Astrocyte (in vitro differentiated cells and primary cell): ENCODE data around the gene TAF3.
A peak's percentile ranks its signal among the peaks of the same experiment; 100 is the strongest.

Experiments
- EZH2 ChIP-seq: IDR thresholded peaks from 2 replicates; pipeline ENCODE4 v1.6.1; 2012; ENCODE audit warnings: mild to moderate bottlenecking, low read length, inconsistent platforms; ENCODE audit not compliant: insufficient read depth
- TF ChIP-seq, protein P1 (sequence below): IDR thresholded peaks from 2 replicates; pipeline ENCODE4 v1.5.1; 2011; ENCODE audit warnings: low read depth, mild to moderate bottlenecking, inconsistent platforms, low read length, moderate library complexity; ENCODE audit not compliant: insufficient read depth

DNA sequence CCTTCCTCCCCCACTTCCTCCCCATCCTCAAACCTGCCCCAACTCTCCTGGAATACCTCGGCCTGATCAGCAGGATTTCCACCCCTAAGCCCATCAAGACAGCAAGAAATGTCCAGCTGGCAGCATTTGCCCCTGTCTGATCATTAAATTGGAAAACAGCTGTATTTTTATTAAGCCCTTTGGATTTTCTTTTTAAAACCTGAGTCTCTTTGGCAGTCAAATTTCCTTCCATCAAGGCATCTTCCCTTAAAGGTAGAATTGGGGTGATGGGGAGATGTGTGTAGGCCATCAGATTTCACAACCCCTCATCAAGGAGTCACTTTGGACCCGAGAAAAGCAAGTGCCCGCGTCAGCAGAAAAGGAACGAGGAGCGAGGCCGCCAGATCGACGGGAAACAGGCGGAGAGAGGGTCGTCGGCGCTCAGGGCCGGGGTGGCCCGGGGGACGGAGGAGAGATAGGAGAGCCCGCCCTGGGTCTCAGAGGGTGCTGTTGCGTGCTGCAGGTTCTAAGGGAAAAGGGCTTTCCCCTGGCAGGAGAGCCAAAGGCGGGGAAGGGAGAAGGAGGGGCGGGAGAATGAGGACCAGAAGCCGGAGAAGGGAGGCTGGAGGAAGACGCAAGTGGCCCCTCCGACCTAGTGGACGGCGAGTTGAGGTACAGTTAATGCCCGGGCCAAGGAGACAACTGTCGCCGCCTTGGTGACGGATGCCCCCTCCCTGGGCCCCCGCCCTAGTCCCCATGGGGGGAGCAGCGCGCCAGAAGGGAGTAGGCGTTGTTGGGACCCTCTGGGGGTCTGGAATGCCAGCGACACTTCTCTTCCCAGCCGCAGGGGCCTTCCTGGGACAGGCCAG is 224.6 kb downstream of the TAF3 start:
- TF ChIP-seq, protein P1, sequence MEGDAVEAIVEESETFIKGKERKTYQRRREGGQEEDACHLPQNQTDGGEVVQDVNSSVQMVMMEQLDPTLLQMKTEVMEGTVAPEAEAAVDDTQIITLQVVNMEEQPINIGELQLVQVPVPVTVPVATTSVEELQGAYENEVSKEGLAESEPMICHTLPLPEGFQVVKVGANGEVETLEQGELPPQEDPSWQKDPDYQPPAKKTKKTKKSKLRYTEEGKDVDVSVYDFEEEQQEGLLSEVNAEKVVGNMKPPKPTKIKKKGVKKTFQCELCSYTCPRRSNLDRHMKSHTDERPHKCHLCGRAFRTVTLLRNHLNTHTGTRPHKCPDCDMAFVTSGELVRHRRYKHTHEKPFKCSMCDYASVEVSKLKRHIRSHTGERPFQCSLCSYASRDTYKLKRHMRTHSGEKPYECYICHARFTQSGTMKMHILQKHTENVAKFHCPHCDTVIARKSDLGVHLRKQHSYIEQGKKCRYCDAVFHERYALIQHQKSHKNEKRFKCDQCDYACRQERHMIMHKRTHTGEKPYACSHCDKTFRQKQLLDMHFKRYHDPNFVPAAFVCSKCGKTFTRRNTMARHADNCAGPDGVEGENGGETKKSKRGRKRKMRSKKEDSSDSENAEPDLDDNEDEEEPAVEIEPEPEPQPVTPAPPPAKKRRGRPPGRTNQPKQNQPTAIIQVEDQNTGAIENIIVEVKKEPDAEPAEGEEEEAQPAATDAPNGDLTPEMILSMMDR = no peak
- TF ChIP-seq EZH2 = peak; percentile 63
